Measurements from ENCODE around the gene PCP2.
A peak's percentile ranks its signal among the peaks of the same experiment; 100 is the strongest.

PCP2 gene

GRCh38 chr19:7633698-7634097 lies at the start of gene PCP2:
TSS of gene PCP2 (minus strand) at chr19:7633719. CDS start at chr19:7633457, 262 bp downstream.
- DNase-seq, result no peak

- DNase-seq, result peak; percentile 28
These were observed 48.8 kb upstream of the PCP2 start for GRCh38 chr19:7682175-7682855.

- DNase-seq, result peak; percentile 84
These were observed 48.0 kb upstream of the PCP2 start for GRCh38 chr19:7681340-7682174.

- DNase-seq, result peak; percentile 78
These were observed 47.3 kb upstream of the PCP2 start, which contains the start of gene TRAPPC5 for GRCh38 chr19:7680606-7681339. TSS of gene TRAPPC5 (plus strand) at chr19:7680833. CDS start at chr19:7682254, 1,421 bp downstream.

- no peak for DNase-seq
These were observed 46.5 kb upstream of the PCP2 start for GRCh38 chr19:7679771-7680605.

GRCh38 chr19:7678971-7679751 lies 45.6 kb upstream of the PCP2 start:
- no peak for DNase-seq

- no peak for DNase-seq
These were observed 44.3 kb upstream of the PCP2 start for GRCh38 chr19:7677669-7678311.

GRCh38 chr19:7676854-7677253 lies 43.3 kb upstream of the PCP2 start, which contains the start of gene MCEMP1:
TSS of gene MCEMP1 (plus strand) at chr19:7677090. CDS start at chr19:7677121, 31 bp downstream.
- no peak for DNase-seq

- no peak for DNase-seq
These were observed 42.9 kb upstream of the PCP2 start for GRCh38 chr19:7676376-7676775.

GRCh38 chr19:7674010-7675005 lies 40.8 kb upstream of the PCP2 start:
- DNase-seq, result peak; percentile 40

- DNase-seq, result no peak
These were observed 39.0 kb upstream of the PCP2 start for GRCh38 chr19:7672522-7672921.

GRCh38 chr19:7670790-7671189 lies 37.3 kb upstream of the PCP2 start:
- DNase-seq, result no peak

GRCh38 chr19:7670150-7670783 lies 36.7 kb upstream of the PCP2 start:
- no peak for DNase-seq

GRCh38 chr19:7669641-7670040 lies 36.1 kb upstream of the PCP2 start:
- no peak for DNase-seq

GRCh38 chr19:7668842-7669241 lies 35.3 kb upstream of the PCP2 start, which contains the start of gene RETN:
TSS of gene RETN (plus strand) at chr19:7669049. CDS start at chr19:7669327, 278 bp downstream.
- DNase-seq, result no peak

GRCh38 chr19:7665076-7665475 lies 31.6 kb upstream of the PCP2 start:
- DNase-seq, result peak; percentile 56

GRCh38 chr19:7663706-7664105 lies 30.2 kb upstream of the PCP2 start:
- no peak for DNase-seq

GRCh38 chr19:7662657-7663056 lies 29.1 kb upstream of the PCP2 start:
- no peak for DNase-seq

Measured in fibroblast of skin of right biceps (primary cell).